ENCODE results near the gene FAM53A. TPM values are rescaled to one million over a fixed set of nuclear protein-coding genes. Genes with fewer than 3 reads are reported as not detected.

Gene FAM53A
- total RNA-seq, 1 donor from 2014 or later, result 5.2 TPM

DNA sequence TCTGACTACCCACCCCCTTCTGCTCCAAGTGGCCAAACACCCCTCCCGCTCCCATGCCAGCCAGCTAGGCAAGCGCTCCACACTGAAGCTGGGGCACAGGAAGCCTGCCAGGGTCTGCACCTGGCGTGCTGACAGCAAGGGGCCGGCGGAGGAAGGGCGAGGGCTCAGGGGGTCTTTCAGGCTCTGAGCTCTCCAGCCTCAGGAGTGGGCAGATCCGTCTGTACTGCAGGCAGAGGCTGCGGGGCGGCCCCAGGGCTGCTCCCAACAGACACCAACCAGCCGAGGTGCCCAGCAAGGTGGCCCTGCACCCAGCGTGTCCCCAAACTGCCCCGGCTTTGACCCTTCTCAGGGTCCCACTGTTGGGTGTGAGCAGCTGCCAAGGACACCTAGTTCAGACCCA, 14.8 kb downstream of the FAM53A start:
- no peaks in the 10 kb centered on the region for H3K36me3 ChIP-seq (ENCODE audit: control insufficient read depth, insufficient read depth, low read length)
- no peak for DNase-seq (ENCODE audit: low read depth)
- H3K27me3 ChIP-seq (ENCODE audit: control insufficient read depth, insufficient read depth, low read length), result no peaks in the 10 kb centered on the region
- H3K4me3 ChIP-seq (ENCODE audit: low read depth, low read length), result no peak overlapping the region
- TF ChIP-seq, protein P1, sequence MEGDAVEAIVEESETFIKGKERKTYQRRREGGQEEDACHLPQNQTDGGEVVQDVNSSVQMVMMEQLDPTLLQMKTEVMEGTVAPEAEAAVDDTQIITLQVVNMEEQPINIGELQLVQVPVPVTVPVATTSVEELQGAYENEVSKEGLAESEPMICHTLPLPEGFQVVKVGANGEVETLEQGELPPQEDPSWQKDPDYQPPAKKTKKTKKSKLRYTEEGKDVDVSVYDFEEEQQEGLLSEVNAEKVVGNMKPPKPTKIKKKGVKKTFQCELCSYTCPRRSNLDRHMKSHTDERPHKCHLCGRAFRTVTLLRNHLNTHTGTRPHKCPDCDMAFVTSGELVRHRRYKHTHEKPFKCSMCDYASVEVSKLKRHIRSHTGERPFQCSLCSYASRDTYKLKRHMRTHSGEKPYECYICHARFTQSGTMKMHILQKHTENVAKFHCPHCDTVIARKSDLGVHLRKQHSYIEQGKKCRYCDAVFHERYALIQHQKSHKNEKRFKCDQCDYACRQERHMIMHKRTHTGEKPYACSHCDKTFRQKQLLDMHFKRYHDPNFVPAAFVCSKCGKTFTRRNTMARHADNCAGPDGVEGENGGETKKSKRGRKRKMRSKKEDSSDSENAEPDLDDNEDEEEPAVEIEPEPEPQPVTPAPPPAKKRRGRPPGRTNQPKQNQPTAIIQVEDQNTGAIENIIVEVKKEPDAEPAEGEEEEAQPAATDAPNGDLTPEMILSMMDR (IDR thresholded peaks at IDR 0.05; ENCODE audit: insufficient read depth, low read length, poor library complexity, severe bottlenecking), result no peak

DNA sequence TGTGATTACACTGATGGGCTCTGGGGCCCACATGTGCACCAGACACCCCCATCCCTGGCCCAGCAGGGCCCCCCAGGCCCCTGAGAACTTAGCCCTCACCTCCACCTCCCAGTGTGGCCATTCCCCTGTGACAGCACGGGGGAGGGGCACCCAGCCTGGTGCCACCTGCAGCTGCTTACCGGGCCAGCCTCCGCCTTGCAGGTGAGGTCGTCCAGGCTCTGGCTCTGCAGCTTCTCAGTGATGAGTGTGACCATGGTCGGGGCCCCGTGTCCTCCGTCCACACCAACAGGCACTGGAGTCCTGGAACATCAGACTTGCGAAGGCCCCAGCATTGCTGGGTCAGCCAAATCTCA, 15.6 kb downstream of the FAM53A start:
- TF ChIP-seq, protein P1 (IDR thresholded peaks at IDR 0.05; ENCODE audit: insufficient read depth, low read length, poor library complexity, severe bottlenecking), result no peak
- no peak for DNase-seq (ENCODE audit: low read depth)

DNA sequence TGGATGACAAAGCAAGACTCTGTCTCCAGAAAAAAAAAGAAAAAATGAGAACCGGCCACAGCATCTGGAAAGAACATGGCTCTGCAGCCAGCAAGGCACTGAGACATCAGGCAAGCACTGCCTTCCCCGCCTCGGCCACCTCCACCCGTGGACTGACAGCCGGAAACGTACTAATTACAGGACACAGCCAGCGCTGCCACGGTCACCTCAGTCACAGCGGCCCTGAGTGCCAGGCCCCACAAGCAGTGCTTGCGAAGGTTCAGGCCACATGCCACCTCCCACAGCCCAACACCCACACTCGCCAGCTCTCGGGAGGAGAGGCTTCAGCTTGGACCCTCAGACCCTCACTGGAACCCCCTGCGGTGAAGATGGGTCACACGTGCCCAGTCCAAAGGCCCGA, 16.8 kb downstream of the FAM53A start:
- TF ChIP-seq, protein P1 (IDR thresholded peaks at IDR 0.05; ENCODE audit: insufficient read depth, low read length, poor library complexity, severe bottlenecking), result no peak
- H3K36me3 ChIP-seq (ENCODE audit: control insufficient read depth, insufficient read depth, low read length), result no peaks in the 10 kb centered on the region
- no peak for DNase-seq (ENCODE audit: low read depth)
- H3K4me3 ChIP-seq (ENCODE audit: low read depth, low read length), result no peak overlapping the region
- H3K27me3 ChIP-seq (ENCODE audit: control insufficient read depth, insufficient read depth, low read length), result no peaks in the 10 kb centered on the region

More for the DNA sequence above, 15.6 kb downstream of the FAM53A start:
- H3K27me3 ChIP-seq (ENCODE audit: control insufficient read depth, insufficient read depth, low read length), result no peaks in the 10 kb centered on the region
- no peak overlapping the region for H3K4me3 ChIP-seq (ENCODE audit: low read depth, low read length)
- H3K36me3 ChIP-seq (ENCODE audit: control insufficient read depth, insufficient read depth, low read length), result no peaks in the 10 kb centered on the region

GRCh38 chr4:1666391-1666790, 17.7 kb downstream of the FAM53A start:
- Histone ChIP-seq H3K4me3 (ENCODE audit: low read depth, low read length) (no peak overlapping the region), H3K36me3 (ENCODE audit: control insufficient read depth, insufficient read depth, low read length) (no peaks in the 10 kb centered on the region), H3K27me3 (ENCODE audit: control insufficient read depth, insufficient read depth, low read length) (no peaks in the 10 kb centered on the region)
- TF ChIP-seq, protein P1 (IDR thresholded peaks at IDR 0.05; ENCODE audit: insufficient read depth, low read length, poor library complexity, severe bottlenecking), result no peak
- no peak for DNase-seq (ENCODE audit: low read depth)

DNA sequence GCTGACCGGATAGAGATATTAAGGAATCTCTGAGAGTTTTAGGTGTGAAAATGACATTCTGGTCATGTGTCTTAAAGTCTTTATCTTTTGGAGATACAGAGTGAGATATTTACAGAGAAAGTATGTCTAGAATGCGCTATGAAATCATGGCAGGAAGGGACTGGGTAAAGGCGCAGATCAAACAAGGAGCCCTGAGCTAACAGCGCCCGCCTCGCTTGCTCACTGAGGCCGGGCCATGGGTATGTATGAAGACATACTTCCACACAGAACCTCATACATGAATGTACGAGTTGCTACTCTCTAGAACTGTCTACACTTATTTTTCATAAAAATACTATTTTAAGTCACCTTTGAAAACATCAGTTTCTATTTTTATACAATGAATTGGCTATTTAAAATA, 20.0 kb downstream of the FAM53A start:
- TF ChIP-seq, protein P1 (IDR thresholded peaks at IDR 0.05; ENCODE audit: insufficient read depth, low read length, poor library complexity, severe bottlenecking), result no peak
- Histone ChIP-seq H3K27me3 (ENCODE audit: control insufficient read depth, insufficient read depth, low read length) (no peaks in the 10 kb centered on the region), H3K4me3 (ENCODE audit: low read depth, low read length) (no peak overlapping the region), H3K36me3 (ENCODE audit: control insufficient read depth, insufficient read depth, low read length) (no peaks in the 10 kb centered on the region)
- DNase-seq (ENCODE audit: low read depth), result no peak

GRCh38 chr4:1663549-1663948, 20.6 kb downstream of the FAM53A start:
- TF ChIP-seq, protein P1 (IDR thresholded peaks at IDR 0.05; ENCODE audit: insufficient read depth, low read length, poor library complexity, severe bottlenecking), result no peak
- H3K36me3 ChIP-seq (ENCODE audit: control insufficient read depth, insufficient read depth, low read length), result no peaks in the 10 kb centered on the region
- no peak overlapping the region for H3K4me3 ChIP-seq (ENCODE audit: low read depth, low read length)
- no peak for DNase-seq (ENCODE audit: low read depth)
- H3K27me3 ChIP-seq (ENCODE audit: control insufficient read depth, insufficient read depth, low read length), result no peaks in the 10 kb centered on the region

Data from kidney epithelial cell (primary cell).